ENCODE data around the gene NDUFA6.
"Not testable (repeated sequence)": the region's sequence is repeated elsewhere in the genome, so short reads cannot be mapped to it uniquely, and the experiment has no call there.

Gene NDUFA6

DNA sequence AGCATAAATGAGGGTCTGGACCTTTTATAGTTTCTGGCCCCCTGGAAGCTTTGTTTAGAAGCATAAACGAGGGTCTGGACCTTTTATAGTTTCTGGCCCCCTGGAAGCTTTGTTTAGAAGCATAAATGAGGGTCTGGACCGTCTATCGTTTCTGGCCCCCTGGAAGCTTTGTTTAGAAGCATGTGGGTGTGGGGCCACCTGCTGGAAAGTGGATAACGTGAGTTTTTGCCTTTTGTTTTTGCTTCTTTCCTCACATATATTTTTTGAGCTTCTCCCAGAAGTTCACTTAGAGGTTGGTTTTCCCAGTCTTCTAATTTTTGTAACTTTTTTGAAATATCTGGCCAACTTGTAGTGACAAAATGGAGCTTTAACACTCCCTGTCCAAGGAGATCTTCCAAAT, 22.2 kb upstream of the NDUFA6 start:
- not testable (repeated sequence) for DNase-seq (ENCODE audit: low read depth, low spot score)

DNA sequence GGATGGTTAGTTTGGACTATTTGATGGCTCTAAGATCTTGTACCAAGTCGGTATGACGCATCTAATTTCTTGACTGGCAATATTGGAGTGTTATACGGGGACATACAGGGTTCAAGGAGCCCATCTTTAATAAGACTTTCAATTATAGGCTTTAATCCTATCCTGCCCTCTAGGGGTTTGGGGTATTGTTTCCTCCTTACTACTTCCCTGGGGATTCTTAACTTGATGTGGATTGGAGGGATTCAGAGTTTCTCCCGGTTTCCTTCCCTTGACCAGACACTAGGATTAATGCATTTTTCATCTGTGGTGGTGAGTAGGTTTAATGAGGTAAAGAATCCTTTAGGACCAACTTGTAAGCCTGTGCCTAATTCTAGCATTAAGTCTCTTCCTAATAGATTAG, 21.2 kb upstream of the NDUFA6 start:
- no peak for DNase-seq (ENCODE audit: low read depth, low spot score)

DNA sequence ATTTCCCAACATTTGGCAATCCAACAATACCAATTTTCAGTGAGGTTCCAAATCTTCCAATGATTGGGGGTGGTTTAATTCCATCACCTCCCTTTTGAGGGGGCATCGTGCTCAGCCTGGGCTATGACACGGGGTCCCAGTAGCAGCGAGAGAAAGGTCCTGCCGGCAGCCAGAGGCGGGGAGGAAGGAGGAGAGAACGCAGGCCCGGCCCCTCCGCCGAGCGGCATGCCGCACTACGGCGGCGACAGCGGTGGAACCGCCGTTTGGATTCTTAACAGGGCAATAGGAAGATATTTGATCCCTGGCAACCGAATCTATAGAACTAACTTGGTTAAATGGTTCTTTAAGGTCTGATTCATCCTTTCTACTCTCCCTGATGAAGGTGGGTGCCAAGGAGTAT, 18.3 kb upstream of the NDUFA6 start:
- no peak for DNase-seq (ENCODE audit: low read depth, low spot score)

DNA sequence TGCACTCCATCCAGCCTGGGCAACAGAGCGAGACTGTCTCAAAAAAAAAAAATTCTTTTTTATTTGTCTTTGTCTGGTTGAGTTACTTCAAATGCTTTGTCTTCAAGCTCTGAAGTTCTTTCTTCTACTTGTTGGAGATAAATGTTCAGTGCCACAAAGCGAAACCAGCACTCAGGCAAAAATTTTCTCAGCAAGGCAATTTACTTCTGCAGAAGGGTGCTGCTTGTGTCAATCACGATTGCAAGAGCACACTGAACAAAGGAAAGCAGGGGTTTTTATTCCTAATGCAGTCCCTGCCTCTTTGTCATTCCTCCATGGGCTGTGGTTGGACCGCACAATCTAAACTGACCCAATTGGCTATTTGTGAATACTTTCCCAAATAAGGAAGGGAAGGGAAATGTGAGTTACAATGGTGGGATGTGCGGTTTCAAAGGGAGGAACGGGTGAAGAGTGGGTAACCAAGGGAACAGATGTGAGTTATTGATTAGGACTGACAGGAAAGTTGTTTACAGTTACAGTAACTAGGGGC, 13.8 kb upstream of the NDUFA6 start:
- not testable (repeated sequence) for DNase-seq (ENCODE audit: low read depth, low spot score)

GRCh38 chr22:42101199-42101598, 10.6 kb upstream of the NDUFA6 start:
- no peak for DNase-seq (ENCODE audit: low read depth, low spot score)

DNA sequence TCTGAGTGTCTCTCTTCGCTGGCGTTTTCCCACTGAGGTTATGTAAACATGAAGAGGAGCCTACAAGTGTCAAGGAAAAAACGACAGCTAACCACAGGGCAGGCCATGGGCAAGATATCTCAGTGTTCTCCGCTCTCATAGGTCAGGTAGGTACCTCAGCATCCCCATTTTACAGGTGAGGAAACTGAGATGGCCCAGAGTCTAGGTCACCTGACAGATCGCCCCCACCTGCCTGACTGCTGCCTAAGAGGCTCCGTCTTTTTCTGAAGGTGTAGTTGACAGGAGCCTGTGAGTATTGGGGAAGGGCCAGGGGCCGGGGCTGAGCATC, 847 bp upstream of the NDUFA6 start:
- DNase-seq (ENCODE audit: low read depth, low spot score): no peak

DNA sequence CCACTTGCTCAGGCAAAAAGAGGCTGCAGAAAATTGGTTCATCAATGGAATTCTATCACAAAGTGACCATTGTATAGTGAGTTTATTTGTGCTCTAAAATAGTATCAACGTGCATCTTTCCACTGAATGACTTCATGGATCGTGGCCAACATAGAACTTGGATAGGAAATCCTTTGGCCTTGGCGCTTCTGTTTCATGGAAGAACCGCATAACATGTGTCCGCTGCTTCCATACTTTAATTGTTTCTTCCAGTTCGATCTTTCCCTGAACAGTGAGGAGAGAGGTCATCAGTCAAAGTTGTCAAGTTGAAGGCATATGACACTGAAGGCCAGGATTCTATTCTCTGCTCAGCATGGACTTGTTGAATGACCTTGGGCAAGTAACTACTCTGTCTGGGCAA, 4.5 kb downstream of the NDUFA6 start:
- no peak for DNase-seq (ENCODE audit: low read depth, low spot score)

DNA sequence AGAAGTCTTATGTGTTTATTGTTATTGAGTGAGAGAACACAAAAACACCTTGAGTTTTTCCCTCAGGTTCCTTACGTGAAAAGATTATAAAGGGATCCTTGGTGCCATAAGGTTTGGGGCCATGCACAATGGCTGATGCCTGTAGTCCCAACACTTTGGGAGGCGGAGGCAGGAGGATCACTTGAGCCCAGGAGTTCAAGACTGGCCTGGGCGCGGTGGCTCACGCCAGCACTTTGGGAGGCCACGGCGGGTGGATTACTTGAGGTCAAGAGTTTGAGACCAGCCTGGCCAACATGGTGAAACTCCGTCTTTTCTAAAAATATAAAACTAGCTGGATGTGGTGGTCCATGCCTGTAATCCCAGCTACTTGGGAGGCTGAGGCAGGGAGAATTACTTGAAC, 5.7 kb downstream of the NDUFA6 start:
- DNase-seq (ENCODE audit: low read depth, low spot score): no peak

DNA sequence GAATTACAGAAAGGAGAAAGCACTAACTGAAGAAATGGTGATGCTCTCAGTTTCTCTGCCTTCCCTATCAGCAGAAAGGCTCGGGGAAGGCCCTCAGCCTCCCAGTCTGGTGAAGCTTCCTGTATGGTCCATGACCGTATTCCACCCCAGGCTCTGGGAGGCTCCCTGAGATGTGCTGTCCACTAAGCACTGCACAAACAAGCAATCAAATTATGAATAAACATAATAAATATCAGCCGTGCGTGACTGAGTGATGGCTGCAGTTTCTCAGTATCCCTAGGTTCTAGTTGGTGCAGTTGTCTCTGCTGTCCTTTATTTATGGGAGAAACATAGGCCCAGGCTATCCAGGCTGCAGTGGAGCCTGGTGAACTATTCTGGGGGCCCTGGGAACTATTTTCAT, 7.5 kb downstream of the NDUFA6 start:
- no peak for DNase-seq (ENCODE audit: low read depth, low spot score)

DNA sequence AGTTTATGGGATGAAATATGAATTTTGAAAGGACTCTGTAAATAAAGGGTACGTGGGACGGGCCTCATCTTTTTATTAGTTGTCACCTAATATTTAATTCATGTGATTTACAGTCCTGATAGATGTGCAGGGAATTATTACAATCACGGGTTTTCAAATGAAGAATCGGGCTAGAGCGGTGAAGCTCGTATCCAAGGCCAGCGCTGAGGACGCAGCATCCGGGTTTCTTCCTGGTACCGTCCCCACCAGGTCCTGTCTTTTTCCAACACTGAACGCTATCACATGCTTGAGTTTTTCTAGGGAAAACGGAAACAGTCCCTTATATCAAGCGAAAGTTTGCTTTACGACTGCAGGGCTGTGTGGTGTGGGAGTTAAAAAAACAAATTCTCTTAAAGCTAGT, 10.3 kb downstream of the NDUFA6 start:
- peak; percentile 30 for DNase-seq (ENCODE audit: low read depth, low spot score)

DNA sequence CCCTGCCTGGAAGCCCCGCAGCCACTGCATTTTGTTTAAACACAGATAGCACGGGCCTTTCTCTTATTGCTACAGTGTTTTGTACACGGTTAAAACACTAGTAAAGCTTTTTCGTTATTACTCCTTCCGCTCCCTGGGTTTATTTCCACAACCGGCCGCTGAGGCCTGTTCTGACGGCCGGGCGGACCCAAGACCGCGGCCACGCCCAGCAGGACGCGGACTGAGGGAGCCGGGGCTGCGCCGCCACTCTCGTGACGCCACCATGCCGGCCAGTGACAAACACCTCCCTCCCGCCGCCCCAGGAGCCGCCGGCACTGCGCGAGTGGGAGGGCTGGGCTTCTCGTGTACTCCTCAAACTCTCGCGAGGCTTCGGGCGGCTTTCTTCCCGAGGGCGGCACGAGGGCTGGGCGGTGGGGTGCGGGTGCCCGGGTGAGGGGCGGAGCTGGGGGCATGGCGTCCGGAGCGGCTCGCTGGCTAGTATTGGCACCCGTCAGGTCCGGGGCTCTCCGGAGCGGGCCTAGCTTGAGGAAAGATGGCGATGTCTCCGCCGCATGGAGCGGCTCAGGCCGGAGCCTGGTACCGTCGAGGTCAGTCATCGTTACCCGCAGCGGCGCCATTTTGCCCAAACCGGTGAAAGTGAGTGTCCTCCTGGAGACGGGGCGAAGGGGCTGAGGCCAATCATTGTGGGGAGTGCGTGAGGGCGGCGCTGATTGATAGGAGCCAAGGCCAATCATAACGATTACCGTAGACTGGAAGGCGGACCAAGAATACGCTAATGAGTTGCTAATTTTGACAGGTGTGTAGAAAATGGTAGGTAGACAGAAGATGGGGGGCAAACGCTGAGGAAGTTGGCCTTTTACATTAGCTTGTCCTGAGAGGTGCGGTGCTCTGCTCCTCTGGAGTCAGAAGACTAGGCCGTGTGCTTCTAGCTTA, 11.0 kb downstream of the NDUFA6 start, which contains the start of gene SMDT1:
Gene SMDT1 (plus strand): TSS at position 382 of the 933 bp plus-strand sequence. CDS start 69 bp downstream, at position 451.
- DNase-seq (ENCODE audit: low read depth, low spot score): peak; percentile 98

GRCh38 chr22:42078469-42079318, 11.9 kb downstream of the NDUFA6 start:
- DNase-seq (ENCODE audit: low read depth, low spot score): no peak

DNA sequence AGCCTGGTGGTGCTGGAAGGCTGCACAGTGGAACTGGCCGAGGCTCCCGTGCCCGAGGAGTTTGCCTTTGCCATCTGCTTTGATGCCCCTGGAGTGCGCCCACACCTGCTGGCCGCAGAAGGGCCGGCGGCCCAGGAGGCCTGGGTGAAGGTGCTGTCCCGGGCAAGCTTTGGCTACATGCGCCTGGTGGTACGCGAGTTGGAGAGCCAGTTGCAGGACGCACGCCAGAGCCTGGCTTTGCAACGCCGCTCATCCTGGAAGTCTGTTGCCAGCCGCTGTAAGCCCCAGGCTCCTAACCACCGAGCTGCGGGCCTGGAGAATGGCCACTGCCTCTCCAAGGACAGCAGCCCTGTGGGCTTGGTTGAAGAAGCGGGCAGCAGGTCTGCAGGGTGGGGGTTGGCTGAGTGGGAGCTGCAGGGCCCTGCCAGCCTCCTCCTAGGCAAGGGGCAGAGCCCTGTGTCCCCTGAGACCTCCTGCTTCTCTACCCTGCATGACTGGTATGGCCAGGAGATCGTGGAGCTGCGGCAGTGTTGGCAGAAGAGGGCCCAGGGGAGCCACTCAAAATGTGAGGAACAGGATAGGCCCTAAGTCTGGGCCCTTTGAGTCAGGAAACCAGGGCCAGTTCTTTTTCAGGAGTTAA, 13.0 kb downstream of the NDUFA6 start:
- no peak for DNase-seq (ENCODE audit: low read depth, low spot score)

DNA sequence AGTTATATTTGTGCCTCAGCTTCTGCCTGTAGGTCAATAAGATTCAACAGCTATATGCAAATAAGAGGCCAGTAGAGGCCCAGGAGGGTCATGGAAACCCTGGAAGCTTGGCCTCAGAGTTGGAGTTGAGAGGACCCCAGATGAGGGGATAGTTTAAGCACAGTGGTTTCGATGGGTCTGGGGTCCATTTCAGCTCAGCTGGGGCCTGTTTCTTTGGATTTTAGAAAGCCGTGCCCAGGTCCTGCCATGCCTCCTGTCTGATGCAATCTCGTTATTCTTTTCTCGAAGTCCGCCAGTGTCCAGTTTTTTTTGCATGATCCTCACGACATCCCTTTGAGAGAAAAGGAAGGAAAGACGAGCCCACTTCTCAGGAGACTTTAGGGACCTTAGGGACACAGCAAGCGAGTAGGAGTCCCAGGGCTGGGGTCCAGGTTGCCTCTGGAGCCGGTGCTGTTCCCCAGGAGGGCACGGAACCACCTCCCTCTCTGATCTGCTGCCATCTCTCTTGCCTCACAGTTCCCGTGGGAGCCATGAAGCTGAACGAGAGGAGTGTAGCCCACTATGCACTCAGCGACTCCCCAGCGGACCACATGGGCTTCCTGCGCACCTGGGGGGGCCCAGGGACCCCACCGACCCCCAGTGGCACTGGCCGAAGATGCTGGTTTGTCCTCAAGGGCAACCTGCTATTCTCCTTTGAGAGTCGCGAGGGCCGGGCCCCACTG, 13.6 kb downstream of the NDUFA6 start:
- DNase-seq (ENCODE audit: low read depth, low spot score): no peak

DNA sequence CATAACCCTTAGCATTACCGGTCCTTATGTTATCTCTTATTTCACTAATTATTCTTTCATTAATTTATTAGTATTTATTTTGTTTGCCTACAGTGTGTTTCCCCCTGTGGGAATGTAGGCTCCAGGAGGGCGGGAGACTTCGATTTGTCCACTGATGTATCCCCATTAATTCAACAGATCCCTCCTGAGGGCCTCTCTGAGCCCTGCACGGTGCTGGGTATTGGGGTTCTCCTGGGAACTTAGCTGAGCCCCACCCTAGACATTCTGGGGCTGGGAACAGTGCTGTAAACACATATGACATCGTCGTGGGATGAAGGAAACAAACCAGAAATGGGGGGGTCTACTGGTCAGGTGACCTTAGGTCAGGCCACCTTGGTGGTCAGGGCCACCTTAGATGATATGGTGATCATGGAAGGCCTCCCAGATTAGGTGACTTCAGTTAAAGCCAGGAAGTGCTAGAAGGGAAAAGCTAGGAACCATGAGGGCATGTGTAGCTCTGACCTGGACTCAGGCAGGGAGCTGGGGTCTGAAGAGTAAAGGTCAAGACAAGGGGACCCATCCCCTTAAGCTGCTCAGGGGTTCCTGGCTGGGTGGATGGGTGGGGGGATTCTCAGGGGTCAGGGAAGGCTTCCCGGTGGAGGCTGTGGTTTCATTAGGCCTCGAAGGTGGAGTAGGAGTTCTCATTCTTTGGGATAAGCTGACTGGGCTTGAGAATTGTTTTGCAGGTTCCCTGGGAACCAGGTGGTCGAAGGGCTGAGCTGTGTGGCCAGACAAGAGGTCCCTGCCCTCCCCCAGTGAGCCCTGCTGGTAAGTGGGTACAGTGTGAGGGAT, 15.5 kb downstream of the NDUFA6 start:
- no peak for DNase-seq (ENCODE audit: low read depth, low spot score)

- DNase-seq (ENCODE audit: low read depth, low spot score): peak; percentile 56
These were observed 16.3 kb downstream of the NDUFA6 start, which contains the start of gene PHETA2 for GRCh38 chr22:42074132-42074811. Gene PHETA2, plus strand, starts transcription at chr22:42074248. Its CDS starts 3,046 bp downstream, at chr22:42077294.

- DNase-seq (ENCODE audit: low read depth, low spot score): no peak
These were observed 16.9 kb downstream of the NDUFA6 start for GRCh38 chr22:42073621-42074041.

GRCh38 chr22:42072606-42073330, 17.8 kb downstream of the NDUFA6 start:
- DNase-seq (ENCODE audit: low read depth, low spot score): no peak

GRCh38 chr22:42071508-42071907, 19.1 kb downstream of the NDUFA6 start:
- DNase-seq (ENCODE audit: low read depth, low spot score): not testable (repeated sequence)
